ENCODE measurements around the gene F8A1. TPM values are rescaled to one million over a fixed set of nuclear protein-coding genes. Genes with fewer than 3 reads are reported as not detected.
"Not testable (repeated sequence)": the region's sequence is repeated elsewhere in the genome, so short reads cannot be mapped to it uniquely, and the experiment has no call there.

The F8A1 gene
- polyA plus RNA-seq, 1 experiment: 0.94 TPM

GRCh38 chrX:154885549-154885948, 606 bp upstream of the F8A1 start:
- H3K4me3 ChIP-seq (ENCODE audit: low read depth, low read length); CTCF ChIA-PET; H3K27ac ChIP-seq (ENCODE audit: low read depth, low read length); DNase-seq (ENCODE audit: low read depth, low spot score); H3K9me3 ChIP-seq (ENCODE audit: control insufficient read depth, insufficient read depth, low read length); POLR2A ChIA-PET; H3K27me3 ChIP-seq (ENCODE audit: control insufficient read depth, insufficient read depth, low read length): not testable (repeated sequence)

- DNase-seq (ENCODE audit: low read depth, low spot score); CTCF ChIA-PET; POLR2A ChIA-PET: not testable (repeated sequence)
Measured at GRCh38 chrX:154886789-154887221, 650 bp downstream of the F8A1 start.

GRCh38 chrX:154890990-154891639, 5.0 kb downstream of the F8A1 start:
- ChIA-PET POLR2A (no interaction called here), CTCF (interaction anchor here (0.9 kb wide), 1 partner anchor 27 kb away, joined by 5 read pairs; no protein-coding TSS in a partner anchor)
- Histone ChIP-seq H3K27ac (ENCODE audit: low read depth, low read length) (no peak overlapping the region), H3K4me3 (ENCODE audit: low read depth, low read length) (no peak overlapping the region), H3K27me3 (ENCODE audit: control insufficient read depth, insufficient read depth, low read length) (no peaks in the 10 kb centered on the region), H3K9me3 (ENCODE audit: control insufficient read depth, insufficient read depth, low read length) (no peaks in the 10 kb centered on the region)
- DNase-seq (ENCODE audit: low read depth, low spot score): no peak
- TF ChIP-seq CTCF (IDR thresholded peaks at IDR 0.05; ENCODE audit: low read depth, low read length): no peak

More at GRCh38 chrX:154886789-154887221, 650 bp downstream of the F8A1 start:
- H3K4me3 ChIP-seq (ENCODE audit: low read depth, low read length); H3K9me3 ChIP-seq (ENCODE audit: control insufficient read depth, insufficient read depth, low read length); H3K27me3 ChIP-seq (ENCODE audit: control insufficient read depth, insufficient read depth, low read length); H3K27ac ChIP-seq (ENCODE audit: low read depth, low read length): not testable (repeated sequence)

GRCh38 chrX:154892296-154892695, 6.1 kb downstream of the F8A1 start:
- POLR2A ChIA-PET: no interaction called here
- H3K27ac ChIP-seq (ENCODE audit: low read depth, low read length): no peak overlapping the region
- CTCF ChIA-PET: no interaction called here
- no peak for TF ChIP-seq CTCF (IDR thresholded peaks at IDR 0.05; ENCODE audit: low read depth, low read length)
- H3K9me3 ChIP-seq (ENCODE audit: control insufficient read depth, insufficient read depth, low read length): no peaks in the 10 kb centered on the region
- no peak for DNase-seq (ENCODE audit: low read depth, low spot score)
- H3K4me3 ChIP-seq (ENCODE audit: low read depth, low read length): no peak overlapping the region
- H3K27me3 ChIP-seq (ENCODE audit: control insufficient read depth, insufficient read depth, low read length): no peaks in the 10 kb centered on the region

- DNase-seq (ENCODE audit: low read depth, low spot score): no peak
- no peaks in the 10 kb centered on the region for H3K27me3 ChIP-seq (ENCODE audit: control insufficient read depth, insufficient read depth, low read length)
- no peak overlapping the region for H3K27ac ChIP-seq (ENCODE audit: low read depth, low read length)
- no peak for TF ChIP-seq CTCF (IDR thresholded peaks at IDR 0.05; ENCODE audit: low read depth, low read length)
- no peak overlapping the region for H3K4me3 ChIP-seq (ENCODE audit: low read depth, low read length)
- ChIA-PET CTCF (no interaction called here), POLR2A (no interaction called here)
- H3K9me3 ChIP-seq (ENCODE audit: control insufficient read depth, insufficient read depth, low read length): no peaks in the 10 kb centered on the region
Measured at GRCh38 chrX:154900323-154900722, 14.2 kb downstream of the F8A1 start.

GRCh38 chrX:154902408-154902807, 16.3 kb downstream of the F8A1 start:
- ChIA-PET CTCF (no interaction called here), POLR2A (no interaction called here)
- H3K27me3 ChIP-seq (ENCODE audit: control insufficient read depth, insufficient read depth, low read length): no peaks in the 10 kb centered on the region
- H3K4me3 ChIP-seq (ENCODE audit: low read depth, low read length): no peak overlapping the region
- no peak for TF ChIP-seq CTCF (IDR thresholded peaks at IDR 0.05; ENCODE audit: low read depth, low read length)
- H3K27ac ChIP-seq (ENCODE audit: low read depth, low read length): no peak overlapping the region
- no peak for DNase-seq (ENCODE audit: low read depth, low spot score)
- no peaks in the 10 kb centered on the region for H3K9me3 ChIP-seq (ENCODE audit: control insufficient read depth, insufficient read depth, low read length)

Data from AG04450 (cell line).